ENCODE data around the gene MRPL36. TPM values are rescaled to one million over a fixed set of nuclear protein-coding genes. Genes with fewer than 3 reads are reported as not detected.
A peak's percentile ranks its signal among the peaks of the same experiment; 100 is the strongest.

The MRPL36 gene
- total RNA-seq, 1 donor from 2014 or later: 29.4 TPM

- no peak overlapping the region for H3K27ac ChIP-seq
- ATAC-seq: no peak
- TF ChIP-seq CTCF (IDR thresholded peaks at IDR 0.05): no peak
- H3K9me3 ChIP-seq: no peaks in the 10 kb centered on the region
- no peaks in the 10 kb centered on the region for H3K36me3 ChIP-seq
- H3K27me3 ChIP-seq: peaks cover 20% of the 10 kb centered on the region
- intact Hi-C loops (cut with DNase I): no loop called here
- no peaks in the 10 kb centered on the region for H3K4me1 ChIP-seq
- no peak overlapping the region for H3K4me3 ChIP-seq
- DNase-seq: no peak
Observed at GRCh38 chr5:1765141-1765879, 34.3 kb downstream of the MRPL36 start.

- Histone ChIP-seq H3K27me3 (peaks cover 20% of the 10 kb centered on the region), H3K9me3 (no peaks in the 10 kb centered on the region), H3K27ac (no peak overlapping the region), H3K4me3 (no peak overlapping the region), H3K36me3 (no peaks in the 10 kb centered on the region), H3K4me1 (no peaks in the 10 kb centered on the region)
- DNase-seq: peak; percentile 48
- no peak for TF ChIP-seq CTCF (IDR thresholded peaks at IDR 0.05)
- intact Hi-C loops (cut with DNase I): no loop called here
- no peak for ATAC-seq
Observed at GRCh38 chr5:1764606-1764960, 35.1 kb downstream of the MRPL36 start.

GRCh38 chr5:1763960-1764605 lies 35.6 kb downstream of the MRPL36 start:
- ATAC-seq (no peak), DNase-seq (peak; percentile 53)
- H3K27me3 ChIP-seq: peaks cover 20% of the 10 kb centered on the region
- intact Hi-C loops (cut with DNase I): no loop called here
- no peaks in the 10 kb centered on the region for H3K9me3 ChIP-seq
- no peak overlapping the region for H3K4me3 ChIP-seq
- H3K4me1 ChIP-seq: no peaks in the 10 kb centered on the region
- H3K27ac ChIP-seq: no peak overlapping the region
- no peak for TF ChIP-seq CTCF (IDR thresholded peaks at IDR 0.05)
- H3K36me3 ChIP-seq: no peaks in the 10 kb centered on the region

- no peak overlapping the region for H3K4me3 ChIP-seq
- H3K9me3 ChIP-seq: no peaks in the 10 kb centered on the region
- ATAC-seq: peak; percentile 52
- peak; percentile 61 for TF ChIP-seq CTCF (IDR thresholded peaks at IDR 0.05)
- DNase-seq: peak; percentile 62
- intact Hi-C loops (cut with DNase I): no loop called here
- no peaks in the 10 kb centered on the region for H3K36me3 ChIP-seq
- no peak overlapping the region for H3K27ac ChIP-seq
- H3K4me1 ChIP-seq: no peaks in the 10 kb centered on the region
- H3K27me3 ChIP-seq: peaks cover 20% of the 10 kb centered on the region
Observed at GRCh38 chr5:1763548-1763911, 36.1 kb downstream of the MRPL36 start.

- peaks cover 16% of the 10 kb centered on the region for H3K27me3 ChIP-seq
- H3K4me1 ChIP-seq: no peaks in the 10 kb centered on the region
- H3K9me3 ChIP-seq: no peaks in the 10 kb centered on the region
- DNase-seq: peak; percentile 32
- intact Hi-C loops (cut with DNase I): no loop called here
- no peaks in the 10 kb centered on the region for H3K36me3 ChIP-seq
- no peak for ATAC-seq
- H3K4me3 ChIP-seq: no peak overlapping the region
- no peak overlapping the region for H3K27ac ChIP-seq
- TF ChIP-seq CTCF (IDR thresholded peaks at IDR 0.05): no peak
Observed at GRCh38 chr5:1762883-1763547, 36.6 kb downstream of the MRPL36 start.
